CD4-positive, alpha-beta T cell treated with Interleukin-17A for 1 hour (primary cell): ENCODE measurements around the gene CLECL1.
"Not testable (repeated sequence)": the region's sequence is repeated elsewhere in the genome, so short reads cannot be mapped to it uniquely, and the experiment has no call there.

Source experiments
- DNase-seq: peaks from one replicate; pipeline ENCODE4 v3.0.0-alpha.2; 2020

Gene CLECL1

GRCh38 chr12:9751204-9752144 lies 18.6 kb upstream of the CLECL1 start:
- DNase-seq, result peak; percentile 89

- peak; percentile 92 for DNase-seq
Observed at GRCh38 chr12:9750276-9751203, 17.6 kb upstream of the CLECL1 start.

- DNase-seq, result peak; percentile 54
Observed at GRCh38 chr12:9749640-9750039, 16.7 kb upstream of the CLECL1 start.

GRCh38 chr12:9745199-9745598 lies 12.3 kb upstream of the CLECL1 start:
- DNase-seq, result no peak

- peak; percentile 59 for DNase-seq
Observed at GRCh38 chr12:9742661-9743060, 9.8 kb upstream of the CLECL1 start.

GRCh38 chr12:9741726-9742125 lies 8.8 kb upstream of the CLECL1 start:
- peak; percentile 89 for DNase-seq

- DNase-seq, result peak; percentile 59
Observed at GRCh38 chr12:9740106-9740750, 7.3 kb upstream of the CLECL1 start.

- DNase-seq, result not testable (repeated sequence)
Observed at GRCh38 chr12:9739404-9740105, 6.7 kb upstream of the CLECL1 start.

- DNase-seq, result not testable (repeated sequence)
Observed at GRCh38 chr12:9738905-9739304, 6.0 kb upstream of the CLECL1 start.

- peak; percentile 52 for DNase-seq
Observed at GRCh38 chr12:9736936-9737705, 4.2 kb upstream of the CLECL1 start.

GRCh38 chr12:9735601-9736000 lies 2.7 kb upstream of the CLECL1 start:
- DNase-seq, result no peak

GRCh38 chr12:9731797-9732196 lies 1.1 kb downstream of the CLECL1 start:
- DNase-seq, result no peak

- DNase-seq, result no peak
Observed at GRCh38 chr12:9731393-9731792, 1.5 kb downstream of the CLECL1 start.

GRCh38 chr12:9730591-9730990 lies 2.3 kb downstream of the CLECL1 start:
- no peak for DNase-seq

GRCh38 chr12:9730011-9730410 lies 2.9 kb downstream of the CLECL1 start:
- DNase-seq, result no peak

GRCh38 chr12:9729082-9729481 lies 3.8 kb downstream of the CLECL1 start:
- DNase-seq, result no peak

- no peak for DNase-seq
Observed at GRCh38 chr12:9727813-9728212, 5.1 kb downstream of the CLECL1 start.

GRCh38 chr12:9725213-9725870 lies 7.6 kb downstream of the CLECL1 start:
- DNase-seq, result no peak

- DNase-seq, result no peak
Observed at GRCh38 chr12:9724023-9724422, 8.9 kb downstream of the CLECL1 start.

- DNase-seq, result no peak
Observed at GRCh38 chr12:9721394-9722092, 11.4 kb downstream of the CLECL1 start.
